Skin of body (tissue), 2 donors: ENCODE data around the gene SCIN. TPM values are rescaled to one million over a fixed set of nuclear protein-coding genes. Genes with fewer than 3 reads are reported as not detected.
"Not testable (repeated sequence)": the region's sequence is repeated elsewhere in the genome, so short reads cannot be mapped to it uniquely, and the experiment has no call there.

Experiments
- DNase-seq: peaks from one replicate; lab custom pipeline; 2025; lab: John Stamatoyannopoulos, UW
- total RNA-seq: library from RNA; depleted of rRNA; stranded (reverse); fragments of >200 nt; gene quantifications from one replicate; pipeline ENCODE4 v1.2.3, GENCODE V29; 2014

The SCIN gene
- total RNA-seq, 1 donor from 2014 or later: 0.99 TPM

GRCh38 chr7:12647364-12648219 is 77.1 kb downstream of the SCIN start:
- no peak for DNase-seq

GRCh38 chr7:12648704-12649261 is 78.3 kb downstream of the SCIN start:
- DNase-seq: no peak

GRCh38 chr7:12649348-12649747 is 78.8 kb downstream of the SCIN start:
- DNase-seq: no peak

- no peak for DNase-seq
These were observed 79.6 kb downstream of the SCIN start for GRCh38 chr7:12650080-12650479.

GRCh38 chr7:12653110-12653509 is 82.6 kb downstream of the SCIN start:
- DNase-seq: no peak

- no peak for DNase-seq
These were observed 83.0 kb downstream of the SCIN start for GRCh38 chr7:12653518-12653917.

- no peak for DNase-seq
These were observed 84.6 kb downstream of the SCIN start for GRCh38 chr7:12655161-12655560.

- not testable (repeated sequence) for DNase-seq
These were observed 89.9 kb downstream of the SCIN start for GRCh38 chr7:12660423-12660822.

- DNase-seq: not testable (repeated sequence)
These were observed 90.5 kb downstream of the SCIN start for GRCh38 chr7:12660986-12661385.

GRCh38 chr7:12661581-12661980 is 91.1 kb downstream of the SCIN start:
- no peak for DNase-seq

- peak; percentile 86 for DNase-seq
These were observed 99.6 kb downstream of the SCIN start for GRCh38 chr7:12670000-12670729.

- no peak for DNase-seq
These were observed 100.4 kb downstream of the SCIN start for GRCh38 chr7:12670743-12671520.

- DNase-seq: not testable (repeated sequence)
These were observed 102.9 kb downstream of the SCIN start for GRCh38 chr7:12673436-12673835.

- no peak for DNase-seq
These were observed 103.5 kb downstream of the SCIN start for GRCh38 chr7:12674053-12674452.

GRCh38 chr7:12674861-12675260 is 104.3 kb downstream of the SCIN start:
- no peak for DNase-seq

GRCh38 chr7:12683678-12684585 is 113.4 kb downstream of the SCIN start:
- DNase-seq: peak; percentile 50

GRCh38 chr7:12684733-12685132 is 114.2 kb downstream of the SCIN start:
- DNase-seq: no peak

GRCh38 chr7:12685550-12685949 is 115.0 kb downstream of the SCIN start:
- DNase-seq: no peak

- DNase-seq: peak; percentile 78
These were observed 115.8 kb downstream of the SCIN start for GRCh38 chr7:12686234-12686890.
